Hippocampal formation (tissue), 2 donors: ENCODE results near the gene MAN2C1.

Experiments
- DNase-seq, 2 donors: peaks; one replicate each; lab custom pipeline; 2025; lab: John Stamatoyannopoulos, UW

MAN2C1 gene

DNA sequence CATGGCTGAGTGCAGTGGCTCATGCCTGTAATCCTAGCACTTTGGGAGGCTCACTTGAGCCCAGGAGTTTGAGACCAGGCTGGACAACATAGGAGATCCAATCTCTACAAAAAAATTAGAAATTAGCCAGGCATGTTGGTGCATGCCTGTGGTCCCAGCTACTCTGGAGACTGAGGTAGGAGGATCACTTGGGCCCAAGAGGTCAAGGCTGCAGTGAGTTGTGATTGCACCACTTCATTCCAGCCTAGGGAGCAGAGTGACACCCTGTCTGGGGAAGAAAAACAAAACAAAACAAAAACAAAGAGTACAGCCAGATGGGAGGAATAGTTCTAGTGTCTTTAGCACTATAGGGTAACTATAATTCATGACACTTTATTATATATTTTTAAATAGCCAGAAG, 58.7 kb downstream of the MAN2C1 start:
- DNase-seq, result no peak

DNA sequence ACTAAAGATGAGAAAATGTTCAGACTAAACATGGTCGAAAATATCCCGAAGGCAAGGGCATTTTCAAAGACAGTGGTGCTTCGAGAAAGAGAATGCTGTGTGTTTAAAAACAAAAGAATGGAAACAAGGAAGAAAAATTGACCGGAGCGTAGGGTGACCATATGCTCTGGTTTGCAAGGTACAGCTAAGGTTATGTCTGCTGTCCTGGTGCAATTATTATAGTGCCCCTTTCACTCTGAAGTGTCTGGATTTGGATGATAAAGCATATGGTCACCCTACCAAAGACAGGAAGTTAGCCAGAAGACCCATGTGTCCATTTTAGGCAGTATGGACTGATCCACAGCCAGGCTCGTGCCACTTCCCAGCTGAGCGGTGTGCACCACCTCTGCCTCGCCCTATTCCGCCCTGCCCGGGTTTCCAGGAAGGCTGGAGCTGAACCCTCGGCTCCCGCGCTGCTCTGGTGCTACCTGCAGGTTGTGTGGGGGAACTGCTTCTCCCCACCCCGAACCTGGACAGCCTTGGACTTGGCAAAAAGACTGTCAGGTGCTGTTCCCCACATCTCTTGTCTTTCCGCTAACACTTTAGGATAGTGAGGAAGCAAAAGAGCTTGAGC, 60.5 kb downstream of the MAN2C1 start:
- DNase-seq, result no peak

DNA sequence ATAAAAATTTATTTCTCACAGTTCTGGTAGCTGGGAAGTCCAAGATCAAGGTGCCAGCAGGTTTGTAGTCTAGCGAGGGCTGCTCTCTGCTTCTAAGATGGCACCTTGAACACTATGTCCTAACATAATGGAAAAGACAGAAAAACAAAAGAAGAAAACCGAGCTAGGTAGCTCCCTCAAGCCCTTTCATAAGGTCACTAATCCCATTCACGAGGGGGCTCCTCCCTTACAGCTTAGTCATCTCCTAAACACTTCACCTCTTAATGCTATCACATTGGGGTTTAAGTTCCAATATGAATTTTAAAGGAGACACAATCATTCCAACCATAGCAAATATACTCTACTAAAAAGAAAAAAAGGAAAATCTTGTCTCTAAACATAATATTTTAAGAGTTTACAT, 62.2 kb downstream of the MAN2C1 start:
- no peak for DNase-seq
